Panc1 (cell line): Measurements from ENCODE around the gene ULBP2. TPM values are rescaled to one million over a fixed set of nuclear protein-coding genes. Genes with fewer than 3 reads are reported as not detected.
"Not testable (repeated sequence)": the region's sequence is repeated elsewhere in the genome, so short reads cannot be mapped to it uniquely, and the experiment has no call there.

Experiments
- ATAC-seq: fragments of 200-7000 bp; cut with Tn5 transposase; 2 replicates; pipeline ENCODE4 v1.9.1; 2020; ENCODE audit warnings: mild to moderate bottlenecking, moderate library complexity
- BruUV-seq: library from RNA; stranded (reverse); fragments of 400-500 nt; replicated peaks from 2 replicates; lab custom pipeline; 2021; lab: Mats Ljungman, UMichigan
- CTCF ChIA-PET: fragments of 300-600 bp; sonication (Branson Sonifier 250); formaldehyde crosslinking; loops from one replicate; lab custom pipeline; 2022; ENCODE audit warnings: antibody characterized with exemption; lab: Charles Lee
- POLR2A ChIA-PET: fragments of 300-600 bp; sonication (Branson Sonifier 250); formaldehyde crosslinking; loops from one replicate; lab custom pipeline; 2022; ENCODE audit warnings: antibody characterized with exemption; lab: Charles Lee
- DNase-seq: peaks from one replicate; pipeline ENCODE4 v3.0.0-alpha.2; 2010; ENCODE audit warnings: low read depth, low spot score
- H3K27ac ChIP-seq: 2 replicates; pipeline ENCODE4 v1.5.1; 2011; ENCODE audit warnings: mild to moderate bottlenecking, low read length, inconsistent platforms
- H3K27me3 ChIP-seq: fragments of 200-500 bp; sonication (Bioruptor generic); 2 replicates; pipeline ENCODE4 v1.6.0; 2014; ENCODE audit warnings: low read length, inconsistent platforms; ENCODE audit not compliant: control insufficient read depth, insufficient read depth
- H3K36me3 ChIP-seq: fragments of 200-500 bp; sonication (Bioruptor generic); 2 replicates; pipeline ENCODE4 v1.5.1; 2014; ENCODE audit warnings: inconsistent platforms, mild to moderate bottlenecking, low read length, moderate library complexity; ENCODE audit not compliant: control insufficient read depth, insufficient read depth
- H3K4me1 ChIP-seq: 2 replicates; pipeline ENCODE4 v1.5.1; 2011; ENCODE audit warnings: inconsistent platforms, mild to moderate bottlenecking, low read length, moderate library complexity; ENCODE audit not compliant: control insufficient read depth, insufficient read depth
- H3K4me3 ChIP-seq, 2 experiments: 2 replicates each; pipeline ENCODE4 v1.5.1; 2011 to 2012; ENCODE audit warnings: low read depth in 2 of 2, low read length in 2 of 2, mild to moderate bottlenecking in 2 of 2, inconsistent platforms in 1 of 2, moderate library complexity in 1 of 2
- H3K9me3 ChIP-seq: fragments of 200-500 bp; sonication (Bioruptor generic); 2 replicates; pipeline ENCODE4 v1.5.1; 2014; ENCODE audit warnings: low read depth, mild to moderate bottlenecking, inconsistent platforms, low read length, moderate library complexity; ENCODE audit not compliant: control insufficient read depth, insufficient read depth
- CTCF ChIP-seq: fragments of 450-650 bp; IDR thresholded peaks from 2 replicates; pipeline ENCODE4 v1.5.1; 2017; ENCODE audit warnings: mild to moderate bottlenecking
- POLR2AphosphoS5 ChIP-seq: IDR thresholded peaks from 2 replicates; pipeline ENCODE4 v1.6.1; 2012; ENCODE audit warnings: mild to moderate bottlenecking, low read depth, low read length, moderate library complexity
- REST ChIP-seq, 2 experiments: IDR thresholded peaks; 2 replicates each; pipeline ENCODE4 v1.6.1; 2011 to 2012; ENCODE audit warnings: low read depth in 2 of 2, control low read depth in 1 of 2, low read length in 1 of 2, mild to moderate bottlenecking in 1 of 2, moderate library complexity in 1 of 2; ENCODE audit not compliant: insufficient read depth in 1 of 2
- SIN3A ChIP-seq: IDR thresholded peaks from 2 replicates; pipeline ENCODE4 v1.6.1; 2012; ENCODE audit warnings: low read depth, mild to moderate bottlenecking, low read length, moderate library complexity, borderline replicate concordance; ENCODE audit not compliant: insufficient read depth
- TCF7L2 ChIP-seq: IDR thresholded peaks from 2 replicates; pipeline ENCODE4 v1.6.1; 2011; ENCODE audit warnings: mild to moderate bottlenecking, low read depth, low read length, inconsistent platforms
- in situ Hi-C: cut with HindIII; loops from 2 replicates; pipeline ENCODE4 v1.10.0; 2016; ENCODE audit warnings: low sequenced_read_pairs, low pct_unique_long_range_greater_than_20kb
- intact Hi-C: fragments of 100-400 bp; cut with micrococcal nuclease; formaldehyde crosslinking; loops from one replicate; pipeline ENCODE4 v1.10.0; 2022; ENCODE audit not compliant: unreplicated experiment
- total RNA-seq: library from RNA; stranded (reverse); gene quantifications from one replicate; pipeline ENCODE4 v1.2.1, GENCODE V29; 2021; ENCODE audit not compliant: unreplicated experiment

The ULBP2 gene
- total RNA-seq, 1 experiment from 2014 or later: 0.69 TPM

DNA sequence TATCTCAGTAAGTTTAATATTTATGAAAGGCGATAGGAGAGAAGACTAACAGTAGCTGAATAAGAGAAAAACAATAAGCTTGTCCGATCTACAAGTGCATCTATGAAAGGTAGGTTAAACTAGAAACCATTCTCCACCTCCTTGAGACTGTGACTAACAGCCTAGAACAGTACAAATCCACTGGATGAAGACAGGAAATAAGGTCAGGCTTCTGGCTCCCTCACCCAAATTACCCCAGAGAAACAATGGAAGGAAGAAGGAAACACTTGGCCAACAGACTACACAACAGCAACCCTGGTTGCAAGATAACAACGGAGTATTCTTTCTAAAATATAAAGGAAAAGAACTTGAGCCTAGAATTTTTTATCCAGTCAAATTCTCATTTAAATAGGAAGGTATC, 16.3 kb downstream of the ULBP2 start:
- BruUV-seq, DNase-seq, H3K27ac ChIP-seq, POLR2A ChIA-PET, H3K4me3 ChIP-seq, H3K4me1 ChIP-seq, intact Hi-C loops, CTCF ChIA-PET, ATAC-seq, H3K9me3 ChIP-seq, H3K36me3 ChIP-seq, in situ Hi-C loops, H3K27me3 ChIP-seq: not testable (repeated sequence)

DNA sequence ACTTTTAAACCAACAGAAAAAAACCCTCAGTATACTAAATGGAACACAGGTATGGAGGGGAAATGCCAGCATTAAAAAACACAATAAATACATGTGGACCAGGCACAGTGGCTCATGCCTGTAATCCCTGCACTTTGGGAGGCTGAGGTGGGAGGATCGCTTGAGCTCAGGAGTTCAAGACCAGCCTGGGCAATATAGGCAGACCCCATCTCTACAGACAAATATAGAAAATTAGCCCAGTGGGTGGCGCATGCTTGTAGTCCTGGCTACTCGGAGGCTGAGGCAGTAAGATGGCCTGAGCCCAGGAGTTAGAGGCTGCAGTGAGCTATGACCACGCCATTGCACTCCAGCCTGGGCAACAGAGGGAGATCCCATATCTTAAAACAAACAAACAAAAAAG, 18.0 kb downstream of the ULBP2 start:
- in situ Hi-C loops, H3K27ac ChIP-seq, POLR2A ChIA-PET, ATAC-seq, H3K9me3 ChIP-seq, H3K36me3 ChIP-seq, H3K4me3 ChIP-seq, BruUV-seq, H3K4me1 ChIP-seq, H3K27me3 ChIP-seq, DNase-seq, intact Hi-C loops: not testable (repeated sequence)
- CTCF ChIA-PET: interaction anchor here (0.5 to 0.7 kb wide), 2 partner anchors 19 to 24 kb away, joined by 3 to 4 read pairs; no protein-coding TSS in a partner anchor

- peaks cover 5% of the 10 kb centered on the region for H3K27me3 ChIP-seq
- no peak for ATAC-seq
- CTCF ChIA-PET: interaction anchor here (0.5 to 0.7 kb wide), 2 partner anchors 20 to 24 kb away, joined by 3 to 4 read pairs; no protein-coding TSS in a partner anchor
- POLR2A ChIA-PET: no interaction called here
- no peaks in the 10 kb centered on the region for H3K9me3 ChIP-seq
- TF ChIP-seq REST (IDR thresholded peaks at IDR 0.05; ENCODE audit: insufficient read depth in 1 of 2, low read depth in 2 of 2, low read length in 1 of 2): no peak
- TF ChIP-seq SIN3A: no peak
- no peak for TF ChIP-seq POLR2AphosphoS5
- no peak for TF ChIP-seq TCF7L2
- no peak for TF ChIP-seq CTCF
- H3K4me1 ChIP-seq: peaks cover 7% of the 10 kb centered on the region
- no peak overlapping the region for H3K4me3 ChIP-seq
- DNase-seq: no peak
- intact Hi-C loops: no loop called here
- no peaks in the 10 kb centered on the region for H3K36me3 ChIP-seq
- BruUV-seq: no TSS peak
- H3K27ac ChIP-seq: no peak overlapping the region
- in situ Hi-C loops: no loop called here
Observed at GRCh38 chr6:149960488-149960887, 18.7 kb downstream of the ULBP2 start.
